Islet of Langerhans (tissue), 1 donor: ENCODE results near the gene WNT4.

Experiments
- FAIRE-seq: peaks from one replicate; lab custom pipeline; 2011; peaks lifted over from hg19 to GRCh38; lab: Jason Lieb, UNC

Gene WNT4

DNA sequence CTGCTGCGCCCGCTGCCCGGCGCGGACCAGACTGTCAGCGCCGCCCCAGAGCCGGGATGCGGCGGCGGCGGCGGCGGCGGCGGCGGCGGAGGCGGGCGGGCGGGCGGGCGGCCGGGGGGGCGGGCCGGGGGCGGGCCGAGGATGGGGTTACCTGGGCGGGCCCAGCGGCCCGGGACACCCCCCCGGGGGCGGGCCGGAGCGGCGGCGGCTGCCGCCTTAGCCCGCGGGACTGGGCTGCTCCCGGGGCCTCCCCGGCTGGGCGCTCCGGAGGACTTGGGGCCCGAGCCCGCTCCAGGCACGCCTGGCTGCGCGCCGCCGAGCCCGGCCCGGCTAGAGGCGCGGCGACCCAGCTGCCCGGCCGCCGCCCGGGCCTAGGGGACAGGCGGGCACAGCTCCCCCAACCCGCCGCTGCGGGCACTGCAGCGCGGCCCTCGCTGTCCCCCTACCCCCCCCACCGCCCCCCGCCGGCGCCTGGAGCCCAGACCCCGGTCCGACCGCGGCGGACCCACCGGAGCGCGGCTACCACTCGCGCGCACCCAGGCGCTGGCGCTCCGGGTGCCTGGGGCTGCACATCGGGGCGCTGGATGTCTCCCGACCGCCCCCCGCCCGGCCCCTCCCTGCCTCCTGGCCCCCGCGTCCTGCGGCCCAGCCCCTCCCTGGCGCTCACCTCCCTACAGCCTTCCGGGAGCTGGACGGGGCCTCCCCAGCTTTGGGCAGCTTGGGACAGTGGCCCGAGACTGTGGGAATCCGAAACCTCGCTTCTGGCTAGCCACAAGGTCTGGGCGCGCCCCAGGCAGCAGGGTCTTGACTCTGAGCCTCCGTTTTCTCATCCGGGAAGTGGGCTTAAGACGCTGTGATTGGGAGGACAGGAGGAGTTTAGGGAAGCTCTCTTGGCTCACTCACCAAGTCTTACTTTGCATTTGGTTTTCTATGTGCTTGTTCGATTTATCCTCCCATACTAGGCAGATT is at the start of gene WNT4:
WNT4 (minus strand) TSS at position 33 of the 969 bp plus-strand sequence. CDS start 175 bp downstream, outside the sequence.
- FAIRE-seq: no peak

DNA sequence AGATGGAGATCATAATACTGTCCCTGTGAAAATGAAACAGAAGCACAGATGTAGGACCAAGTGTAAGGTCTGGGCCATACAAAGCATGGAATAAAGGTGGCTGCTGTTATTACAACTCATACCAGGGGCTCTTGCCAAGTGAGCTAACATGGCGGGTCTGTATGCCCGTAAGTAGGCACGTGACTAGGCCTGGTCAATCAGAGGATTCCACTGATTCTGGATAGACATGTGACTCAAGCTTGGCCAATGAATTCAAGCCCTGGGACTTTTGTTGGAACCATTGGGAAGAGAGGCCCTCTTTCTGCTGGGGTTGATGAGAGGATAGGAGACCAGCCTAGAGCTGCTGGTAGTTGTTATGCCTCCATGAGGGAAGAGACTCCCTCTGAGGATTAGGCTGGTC is 47.8 kb upstream of the WNT4 start:
- FAIRE-seq: no peak

- FAIRE-seq: no peak
Observed at GRCh38 chr1:22190251-22190650, 47.4 kb upstream of the WNT4 start.

DNA sequence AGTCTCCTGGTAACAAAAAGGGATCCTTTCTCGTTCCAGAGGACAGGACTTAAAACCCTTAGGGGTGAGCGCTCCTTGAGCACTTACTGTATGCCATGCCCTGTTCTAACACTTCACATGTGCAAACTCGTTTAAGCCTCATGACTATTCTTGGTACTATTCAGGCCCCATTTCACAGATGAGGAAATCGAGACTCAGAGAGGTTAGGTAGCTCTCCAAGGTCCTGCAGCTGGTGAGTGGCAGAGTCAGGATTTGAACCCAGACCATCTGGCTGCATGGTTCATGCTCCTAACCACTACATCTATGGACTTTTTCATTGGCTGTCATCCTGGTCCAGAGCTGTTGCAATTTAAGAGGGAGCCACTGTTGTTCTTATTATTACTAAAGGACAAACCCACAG is 46.7 kb upstream of the WNT4 start:
- no peak for FAIRE-seq

DNA sequence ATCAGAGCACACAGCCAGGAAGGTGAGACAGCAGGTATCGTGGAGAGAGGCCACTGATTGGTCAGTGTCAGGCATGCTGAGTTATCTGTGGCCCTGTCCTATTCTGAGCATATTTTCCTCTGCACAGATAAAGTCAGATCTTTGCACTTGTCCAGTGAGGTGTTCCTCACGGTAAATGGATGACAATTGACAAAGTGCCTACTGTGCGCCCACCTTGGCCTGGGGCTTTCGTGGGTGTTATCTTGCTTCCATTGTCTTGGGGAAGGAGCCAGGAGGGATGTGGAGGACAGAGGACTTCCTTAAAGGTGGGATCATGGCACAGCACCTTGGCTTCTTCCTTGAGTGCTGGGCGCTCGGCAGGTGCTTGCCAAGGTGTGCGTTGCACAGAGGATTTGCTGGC is 46.0 kb upstream of the WNT4 start:
- no peak for FAIRE-seq

DNA sequence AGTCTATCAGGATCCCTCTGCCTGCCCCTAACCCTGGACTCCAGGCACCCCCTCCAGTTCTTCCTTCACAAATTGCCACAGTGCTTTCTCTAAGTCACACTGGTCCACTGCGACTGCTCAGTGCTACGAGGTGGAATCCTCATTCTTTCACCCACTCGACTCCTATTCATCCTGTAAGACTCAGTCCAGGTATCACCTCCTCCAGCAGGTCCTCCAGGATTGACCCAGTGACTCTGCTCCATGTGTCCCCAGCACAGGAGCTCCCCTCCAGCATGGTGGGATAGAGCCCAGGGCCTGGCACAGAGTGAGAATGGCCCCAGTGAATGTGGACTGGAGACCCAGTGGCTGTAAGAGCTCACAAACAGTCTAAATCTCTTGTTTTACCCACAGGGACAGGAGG is 45.5 kb upstream of the WNT4 start:
- FAIRE-seq: no peak

DNA sequence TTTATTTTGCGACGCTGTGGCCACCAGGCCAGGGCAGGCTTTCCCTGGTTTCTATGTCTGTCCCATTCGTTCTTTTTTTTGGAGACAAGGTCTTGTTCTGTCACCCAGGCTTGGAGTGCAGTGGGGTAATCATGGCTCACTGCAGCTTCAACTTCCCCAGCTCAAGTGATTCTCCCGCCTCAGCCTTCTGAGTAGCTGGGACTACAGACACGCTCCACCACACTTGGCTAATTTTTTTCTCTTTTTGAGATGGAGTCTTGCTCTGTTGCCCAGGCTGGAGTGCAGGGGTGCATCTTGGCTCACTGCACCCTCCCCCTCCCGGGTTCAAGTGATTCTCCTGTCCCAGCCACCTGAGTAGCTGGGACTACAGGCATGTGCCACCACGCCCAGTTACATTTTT is 43.4 kb upstream of the WNT4 start:
- no peak for FAIRE-seq

GRCh38 chr1:22184892-22185612 is 42.2 kb upstream of the WNT4 start:
- no peak for FAIRE-seq

DNA sequence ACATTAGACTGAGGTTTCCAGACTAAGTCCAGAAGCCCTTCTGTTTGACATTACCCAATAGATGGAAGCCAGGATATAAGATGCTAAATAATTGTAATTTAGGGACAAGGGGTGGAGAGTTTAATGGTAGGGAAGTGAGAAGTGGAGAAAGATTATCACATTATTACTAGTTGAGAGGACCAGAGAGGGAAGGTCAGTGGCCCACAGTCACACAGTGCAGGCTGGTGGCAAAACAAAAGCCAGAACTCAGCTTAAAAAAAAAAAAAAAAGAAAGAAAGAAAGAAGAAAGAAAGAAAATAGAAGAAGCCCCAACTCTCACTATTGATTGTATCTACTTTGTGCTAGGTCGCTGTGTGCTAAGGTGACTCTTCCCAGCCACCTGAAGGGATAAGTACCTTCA is 41.6 kb upstream of the WNT4 start:
- peak; percentile 41 for FAIRE-seq

DNA sequence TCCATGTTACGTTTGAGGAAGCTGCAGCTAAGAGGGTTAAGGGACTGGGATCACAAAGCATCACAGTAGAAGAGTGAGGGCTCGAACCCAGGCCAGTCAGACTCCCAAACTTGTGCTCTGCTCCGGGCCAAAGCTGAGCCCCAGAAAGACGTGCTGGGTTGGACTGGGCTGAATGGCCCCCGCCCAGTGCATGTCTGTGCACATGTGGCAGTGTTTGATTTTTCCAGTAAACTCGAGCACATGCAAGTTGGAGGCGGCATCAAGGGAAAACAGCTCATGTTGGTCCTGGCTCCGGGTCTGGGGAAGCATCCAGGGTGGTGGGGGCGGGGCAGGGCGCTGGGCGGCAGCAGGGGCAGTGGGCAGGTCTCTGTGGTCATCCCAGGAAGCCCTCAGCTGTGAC is 39.8 kb upstream of the WNT4 start:
- no peak for FAIRE-seq

DNA sequence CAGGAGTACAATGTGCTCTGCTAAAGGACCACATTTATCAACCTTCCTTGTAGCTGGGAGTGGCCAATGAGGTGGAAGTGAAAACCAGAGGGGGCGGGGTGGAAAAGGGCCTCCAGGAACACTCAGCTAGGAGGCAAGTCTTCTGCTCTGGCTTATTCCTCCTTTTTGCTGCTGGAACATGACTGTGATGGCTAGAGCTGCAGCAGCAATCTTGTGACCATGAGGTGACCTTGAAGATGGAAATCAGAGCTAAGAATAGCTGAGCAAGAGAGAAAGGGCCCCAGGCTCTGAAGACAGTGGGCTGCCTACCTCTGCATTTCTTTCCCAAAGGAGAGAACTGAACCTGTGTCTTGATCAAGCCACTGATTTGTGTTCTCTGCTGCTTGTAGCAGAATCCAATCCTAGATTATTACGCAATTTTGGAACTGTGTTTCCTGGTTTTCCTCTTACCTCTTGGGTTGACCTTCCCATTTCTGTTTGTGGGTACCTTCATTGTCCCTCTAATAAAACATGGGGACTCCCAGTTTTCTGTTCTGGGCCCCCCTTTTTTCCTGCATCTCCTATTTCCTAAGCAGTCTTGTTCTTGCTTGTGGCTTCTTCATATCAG is 36.4 kb upstream of the WNT4 start:
- no peak for FAIRE-seq

GRCh38 chr1:22177354-22178003 is 34.6 kb upstream of the WNT4 start:
- no peak for FAIRE-seq

DNA sequence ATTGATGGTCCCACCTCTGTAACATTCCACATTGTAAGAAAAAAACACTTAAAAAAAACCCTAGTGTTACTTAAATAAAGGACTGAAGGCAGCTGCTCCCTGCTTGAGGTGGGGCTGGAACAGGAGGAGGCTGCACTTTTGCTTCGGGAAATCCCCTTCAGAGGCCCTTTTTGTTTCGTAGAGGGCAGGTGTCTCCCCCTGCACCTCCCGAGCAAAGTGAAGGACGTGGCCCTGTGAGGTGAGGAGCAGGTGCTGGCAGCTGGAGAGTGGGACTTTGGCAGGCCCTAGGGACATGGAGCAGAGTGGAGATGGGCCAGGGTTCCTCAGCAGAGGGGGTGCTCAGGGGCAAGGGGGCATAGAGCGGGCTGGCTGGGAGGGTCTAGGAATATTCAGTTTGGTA is 33.4 kb upstream of the WNT4 start:
- FAIRE-seq: no peak

DNA sequence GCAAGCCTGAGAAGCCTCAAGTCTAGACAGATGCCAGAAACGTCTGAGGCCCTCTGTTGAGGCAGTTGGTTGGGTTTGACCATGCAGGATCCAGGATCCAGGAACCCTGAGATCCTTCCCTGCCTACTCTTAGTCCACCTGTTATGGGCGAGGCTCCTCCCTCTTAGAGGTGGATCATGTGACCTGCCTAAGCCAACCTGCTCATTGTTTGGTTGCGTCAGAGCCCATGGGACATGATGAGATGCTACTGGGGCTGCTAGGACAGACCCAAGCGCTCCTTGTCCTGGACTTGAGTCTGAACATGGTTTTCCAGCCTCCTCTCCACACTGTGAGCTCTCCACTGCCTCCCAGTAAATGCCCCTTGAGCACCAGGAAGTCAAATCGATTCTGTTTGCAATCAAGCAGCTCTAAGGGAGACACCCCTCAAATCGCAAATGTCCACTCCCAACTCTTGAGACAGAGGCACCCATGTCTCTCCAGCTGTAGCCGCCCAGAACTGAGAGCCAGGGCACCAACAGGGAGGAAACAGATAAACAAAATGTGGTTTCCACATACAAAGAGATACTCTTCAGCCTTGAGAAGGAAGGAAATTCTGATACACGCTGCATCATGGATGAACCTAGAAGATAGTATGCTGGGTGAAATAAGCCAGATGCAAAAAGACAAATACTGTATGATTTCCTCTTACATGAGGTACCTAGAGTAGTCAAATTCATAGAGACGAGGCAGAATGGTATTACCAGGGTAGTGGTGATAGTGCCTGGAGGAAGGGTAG is 31.7 kb upstream of the WNT4 start:
- no peak for FAIRE-seq

DNA sequence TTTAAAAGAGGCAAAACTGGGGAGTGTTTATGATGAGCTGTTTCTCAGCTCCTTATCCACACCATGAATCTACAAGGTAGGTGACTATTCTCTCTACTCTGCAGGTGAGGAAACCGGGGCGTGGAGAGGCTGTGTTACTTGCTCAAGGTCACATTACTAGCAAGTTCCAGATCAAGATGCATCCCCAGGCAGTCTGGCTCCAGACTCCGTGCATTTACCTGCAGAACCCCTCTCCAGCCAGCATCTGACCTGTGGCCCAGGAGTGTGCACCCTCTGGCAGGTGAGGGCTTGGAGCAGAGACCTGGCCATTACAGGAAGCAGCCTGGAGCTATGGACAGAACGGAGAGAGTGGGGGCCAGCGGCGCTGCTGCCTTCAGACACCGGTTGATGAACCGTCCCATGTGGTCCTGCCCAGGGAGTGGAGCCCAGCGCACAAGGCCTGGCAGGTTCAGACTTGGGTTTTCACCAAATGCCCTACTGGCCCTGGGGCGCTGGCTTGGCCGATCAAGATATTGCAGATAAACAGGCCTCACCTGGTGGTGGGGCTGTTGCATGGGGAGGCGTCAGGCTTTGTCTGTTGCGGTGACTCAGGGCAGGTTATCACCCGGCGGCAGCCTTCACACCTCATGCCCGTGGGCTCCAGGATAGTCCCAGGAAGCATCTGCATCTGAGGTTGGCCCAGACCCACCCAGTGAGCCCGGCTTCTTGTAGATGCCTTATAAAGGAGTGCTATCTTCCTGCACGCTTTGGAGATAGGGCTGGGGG is 29.2 kb upstream of the WNT4 start:
- FAIRE-seq: no peak

- FAIRE-seq: no peak
Observed at GRCh38 chr1:22169816-22170215, 26.9 kb upstream of the WNT4 start.

- no peak for FAIRE-seq
Observed at GRCh38 chr1:22168412-22168973, 25.6 kb upstream of the WNT4 start.

GRCh38 chr1:22166439-22166838 is 23.5 kb upstream of the WNT4 start:
- no peak for FAIRE-seq

DNA sequence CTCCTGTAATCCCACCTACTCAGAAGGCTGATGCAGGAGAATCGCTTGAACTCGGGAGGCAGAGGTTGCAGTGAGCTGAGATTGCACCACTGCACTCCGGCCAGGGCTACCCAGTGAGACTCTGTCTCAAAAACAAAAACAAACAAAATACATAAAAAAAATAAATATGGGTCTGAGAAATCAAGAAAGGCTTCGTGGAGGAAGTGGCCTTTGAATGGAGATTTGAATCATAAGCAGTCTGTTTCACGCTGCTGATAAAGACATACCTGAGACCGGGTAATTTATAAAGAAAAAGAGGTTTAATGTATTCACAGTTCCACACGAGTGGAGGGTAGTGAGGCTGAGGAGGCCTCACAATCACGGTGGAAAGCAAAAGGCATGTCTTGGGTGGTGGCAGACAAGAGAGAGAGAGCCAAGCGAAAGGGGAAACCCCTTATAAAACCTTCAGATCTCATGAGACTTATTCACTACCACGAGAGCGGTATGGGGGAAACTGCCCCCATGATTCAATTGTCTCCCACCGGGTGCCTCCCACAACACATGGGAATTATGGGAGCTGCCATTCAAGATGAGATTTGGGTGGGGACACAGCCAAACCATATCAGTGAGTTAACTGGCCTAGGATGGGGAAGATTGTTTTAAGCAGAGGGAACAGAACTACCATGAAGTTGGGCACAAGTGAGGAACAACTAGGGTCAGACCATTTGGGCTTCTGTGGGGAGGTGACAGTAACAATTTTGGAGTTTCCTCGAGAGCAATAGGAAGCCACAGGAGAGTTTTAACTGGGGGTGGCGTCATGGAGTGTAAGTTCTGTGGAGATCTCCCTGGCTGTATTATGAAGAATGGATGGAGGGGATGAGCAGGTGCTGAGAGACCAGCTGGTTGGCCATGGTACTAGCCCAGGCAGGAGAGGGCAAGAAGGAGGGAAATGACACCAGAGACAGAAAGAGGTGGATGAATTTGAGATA is 22.2 kb upstream of the WNT4 start:
- FAIRE-seq: no peak
